SK-N-SH (cell line): Measurements from ENCODE around the gene ZNF892.

Experiments used
- EZH2phosphoT487 ChIP-seq: fragments of 200-600 bp; sonication (generic); IDR thresholded peaks from 2 replicates; pipeline ENCODE4 v1.6.1; 2017; ENCODE audit warnings: low read depth, mixed run types, mild to moderate bottlenecking, antibody characterized with exemption, moderate library complexity, borderline replicate concordance
- GABPA ChIP-seq: IDR thresholded peaks from 2 replicates; pipeline ENCODE4 v1.4.0; 2012; ENCODE audit warnings: low read depth, mild to moderate bottlenecking
- NRF1 ChIP-seq: IDR thresholded peaks from 2 replicates; pipeline ENCODE4 v1.6.1; 2012; ENCODE audit warnings: low read depth, mild to moderate bottlenecking, low read length
- POLR2AphosphoS5 ChIP-seq: IDR thresholded peaks from 2 replicates; pipeline ENCODE4 v1.6.1; 2012; ENCODE audit warnings: low read depth, low read length
- TCF12 ChIP-seq: IDR thresholded peaks from 2 replicates; pipeline ENCODE4 v1.4.0; 2012
- TEAD4 ChIP-seq: IDR thresholded peaks from 2 replicates; pipeline ENCODE4 v1.4.0; 2012; ENCODE audit warnings: mild to moderate bottlenecking, borderline replicate concordance; ENCODE audit not compliant: insufficient read depth
- YY1 ChIP-seq: IDR thresholded peaks from 2 replicates; pipeline ENCODE4 v1.4.0; 2012; ENCODE audit warnings: low read depth, mild to moderate bottlenecking
- TF ChIP-seq, protein P1 (sequence below): fragments of 200-600 bp; sonication (generic); IDR thresholded peaks from 2 replicates; pipeline ENCODE4 v1.6.1; 2017; ENCODE audit warnings: antibody characterized with exemption, mild to moderate bottlenecking, moderate library complexity
- TF ChIP-seq, protein P2 (sequence below): IDR thresholded peaks from 2 replicates; pipeline ENCODE4 v1.4.0; 2012; ENCODE audit warnings: low read depth, borderline replicate concordance

DNA sequence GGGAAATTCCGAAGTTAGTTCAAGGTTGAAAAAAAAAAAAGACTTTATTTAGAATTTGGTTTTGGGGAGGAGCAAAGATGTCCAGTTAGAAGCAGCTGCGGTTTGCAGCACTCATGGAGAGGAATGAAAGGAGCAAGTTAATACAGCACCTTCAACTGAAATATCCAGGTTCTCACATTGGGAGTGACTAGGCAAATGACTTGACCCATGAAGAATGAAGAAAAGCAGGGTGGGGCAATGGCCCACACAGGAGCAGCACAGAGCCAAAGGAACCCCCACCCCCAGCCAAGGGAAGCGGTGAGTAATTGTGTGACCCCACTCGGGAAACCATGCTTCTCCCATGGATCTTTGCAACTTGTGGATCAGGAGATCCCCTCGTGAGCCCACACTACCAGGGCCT is 32.8 kb downstream of the ZNF892 start:
- TF ChIP-seq, protein P1, sequence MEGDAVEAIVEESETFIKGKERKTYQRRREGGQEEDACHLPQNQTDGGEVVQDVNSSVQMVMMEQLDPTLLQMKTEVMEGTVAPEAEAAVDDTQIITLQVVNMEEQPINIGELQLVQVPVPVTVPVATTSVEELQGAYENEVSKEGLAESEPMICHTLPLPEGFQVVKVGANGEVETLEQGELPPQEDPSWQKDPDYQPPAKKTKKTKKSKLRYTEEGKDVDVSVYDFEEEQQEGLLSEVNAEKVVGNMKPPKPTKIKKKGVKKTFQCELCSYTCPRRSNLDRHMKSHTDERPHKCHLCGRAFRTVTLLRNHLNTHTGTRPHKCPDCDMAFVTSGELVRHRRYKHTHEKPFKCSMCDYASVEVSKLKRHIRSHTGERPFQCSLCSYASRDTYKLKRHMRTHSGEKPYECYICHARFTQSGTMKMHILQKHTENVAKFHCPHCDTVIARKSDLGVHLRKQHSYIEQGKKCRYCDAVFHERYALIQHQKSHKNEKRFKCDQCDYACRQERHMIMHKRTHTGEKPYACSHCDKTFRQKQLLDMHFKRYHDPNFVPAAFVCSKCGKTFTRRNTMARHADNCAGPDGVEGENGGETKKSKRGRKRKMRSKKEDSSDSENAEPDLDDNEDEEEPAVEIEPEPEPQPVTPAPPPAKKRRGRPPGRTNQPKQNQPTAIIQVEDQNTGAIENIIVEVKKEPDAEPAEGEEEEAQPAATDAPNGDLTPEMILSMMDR: no peak
- TF ChIP-seq EZH2phosphoT487: no peak
- TF ChIP-seq TCF12: no peak
- no peak for TF ChIP-seq TEAD4
- TF ChIP-seq, protein P2, sequence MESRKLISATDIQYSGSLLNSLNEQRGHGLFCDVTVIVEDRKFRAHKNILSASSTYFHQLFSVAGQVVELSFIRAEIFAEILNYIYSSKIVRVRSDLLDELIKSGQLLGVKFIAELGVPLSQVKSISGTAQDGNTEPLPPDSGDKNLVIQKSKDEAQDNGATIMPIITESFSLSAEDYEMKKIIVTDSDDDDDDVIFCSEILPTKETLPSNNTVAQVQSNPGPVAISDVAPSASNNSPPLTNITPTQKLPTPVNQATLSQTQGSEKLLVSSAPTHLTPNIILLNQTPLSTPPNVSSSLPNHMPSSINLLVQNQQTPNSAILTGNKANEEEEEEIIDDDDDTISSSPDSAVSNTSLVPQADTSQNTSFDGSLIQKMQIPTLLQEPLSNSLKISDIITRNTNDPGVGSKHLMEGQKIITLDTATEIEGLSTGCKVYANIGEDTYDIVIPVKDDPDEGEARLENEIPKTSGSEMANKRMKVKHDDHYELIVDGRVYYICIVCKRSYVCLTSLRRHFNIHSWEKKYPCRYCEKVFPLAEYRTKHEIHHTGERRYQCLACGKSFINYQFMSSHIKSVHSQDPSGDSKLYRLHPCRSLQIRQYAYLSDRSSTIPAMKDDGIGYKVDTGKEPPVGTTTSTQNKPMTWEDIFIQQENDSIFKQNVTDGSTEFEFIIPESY: no peak
- TF ChIP-seq POLR2AphosphoS5: no peak
- TF ChIP-seq YY1: no peak
- no peak for TF ChIP-seq NRF1
- no peak for TF ChIP-seq GABPA
